GM06990 (cell line): ENCODE data around the gene OR51V1.

Source experiments
- DNase-seq: peaks from one replicate; pipeline ENCODE4 v3.0.0-alpha.2; 2011; ENCODE audit not compliant: insufficient read length; ENCODE audit errors: extremely low read depth
- H3K27me3 ChIP-seq: replicated peaks from 2 replicates; pipeline ENCODE4 v1.6.0; 2011; ENCODE audit warnings: low read length; ENCODE audit not compliant: control insufficient read depth, insufficient read depth
- H3K36me3 ChIP-seq: 2 replicates; pipeline ENCODE4 v1.5.1; 2011; ENCODE audit warnings: low read length; ENCODE audit not compliant: control insufficient read depth, insufficient read depth
- H3K4me3 ChIP-seq: replicated peaks from 2 replicates; pipeline ENCODE4 v1.5.1; 2011; ENCODE audit warnings: low read depth, mild to moderate bottlenecking, control low read depth, low read length
- TF ChIP-seq, protein P1 (sequence below): IDR thresholded peaks from 2 replicates; pipeline ENCODE4 v1.5.1; 2011; ENCODE audit warnings: low read length, control low read depth, mild to moderate bottlenecking, inconsistent platforms; ENCODE audit not compliant: insufficient read depth, poor library complexity, severe bottlenecking

OR51V1 gene

DNA sequence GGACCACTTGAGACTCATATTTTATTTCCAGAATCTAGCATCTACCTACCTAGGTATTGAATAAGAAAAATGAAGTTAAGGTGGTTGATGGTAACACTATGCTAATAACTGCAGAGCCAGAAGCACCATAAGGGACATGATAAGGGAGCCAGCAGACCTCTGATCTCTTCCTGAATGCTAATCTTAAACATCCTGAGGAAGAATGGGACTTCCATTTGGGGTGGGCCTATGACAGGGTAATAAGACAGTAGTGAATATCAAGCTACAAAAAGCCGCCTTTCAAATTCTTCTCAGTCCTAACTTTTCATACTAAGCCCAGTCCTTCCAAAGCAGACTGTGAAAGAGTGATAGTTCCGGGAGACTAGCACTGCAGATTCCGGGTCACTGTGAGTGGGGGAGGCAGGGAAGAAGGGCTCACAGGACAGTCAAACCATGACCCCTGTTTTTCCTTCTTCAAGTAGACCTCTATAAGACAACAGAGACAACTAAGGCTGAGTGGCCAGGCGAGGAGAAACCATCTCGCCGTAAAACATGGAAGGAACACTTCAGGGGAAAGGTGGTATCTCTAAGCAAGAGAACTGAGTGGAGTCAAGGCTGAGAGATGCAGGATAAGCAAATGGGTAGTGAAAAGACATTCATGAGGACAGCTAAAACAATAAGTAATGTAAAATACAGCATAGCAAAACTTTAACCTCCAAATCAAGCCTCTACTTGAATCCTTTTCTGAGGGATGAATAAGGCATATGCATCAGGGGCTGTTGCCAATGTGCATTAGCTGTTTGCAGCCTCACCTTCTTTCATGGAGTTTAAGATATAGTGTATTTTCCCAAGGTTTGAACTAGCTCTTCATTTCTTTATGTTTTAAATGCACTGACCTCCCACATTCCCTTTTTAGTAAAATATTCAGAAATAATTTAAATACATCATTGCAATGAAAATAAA, 24.3 kb upstream of the OR51V1 start:
- DNase-seq = no peak
- H3K36me3 ChIP-seq = no peaks in the 10 kb centered on the region
- H3K4me3 ChIP-seq = no peak overlapping the region
- H3K27me3 ChIP-seq = no peaks in the 10 kb centered on the region
- TF ChIP-seq, protein P1, sequence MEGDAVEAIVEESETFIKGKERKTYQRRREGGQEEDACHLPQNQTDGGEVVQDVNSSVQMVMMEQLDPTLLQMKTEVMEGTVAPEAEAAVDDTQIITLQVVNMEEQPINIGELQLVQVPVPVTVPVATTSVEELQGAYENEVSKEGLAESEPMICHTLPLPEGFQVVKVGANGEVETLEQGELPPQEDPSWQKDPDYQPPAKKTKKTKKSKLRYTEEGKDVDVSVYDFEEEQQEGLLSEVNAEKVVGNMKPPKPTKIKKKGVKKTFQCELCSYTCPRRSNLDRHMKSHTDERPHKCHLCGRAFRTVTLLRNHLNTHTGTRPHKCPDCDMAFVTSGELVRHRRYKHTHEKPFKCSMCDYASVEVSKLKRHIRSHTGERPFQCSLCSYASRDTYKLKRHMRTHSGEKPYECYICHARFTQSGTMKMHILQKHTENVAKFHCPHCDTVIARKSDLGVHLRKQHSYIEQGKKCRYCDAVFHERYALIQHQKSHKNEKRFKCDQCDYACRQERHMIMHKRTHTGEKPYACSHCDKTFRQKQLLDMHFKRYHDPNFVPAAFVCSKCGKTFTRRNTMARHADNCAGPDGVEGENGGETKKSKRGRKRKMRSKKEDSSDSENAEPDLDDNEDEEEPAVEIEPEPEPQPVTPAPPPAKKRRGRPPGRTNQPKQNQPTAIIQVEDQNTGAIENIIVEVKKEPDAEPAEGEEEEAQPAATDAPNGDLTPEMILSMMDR = no peak

DNA sequence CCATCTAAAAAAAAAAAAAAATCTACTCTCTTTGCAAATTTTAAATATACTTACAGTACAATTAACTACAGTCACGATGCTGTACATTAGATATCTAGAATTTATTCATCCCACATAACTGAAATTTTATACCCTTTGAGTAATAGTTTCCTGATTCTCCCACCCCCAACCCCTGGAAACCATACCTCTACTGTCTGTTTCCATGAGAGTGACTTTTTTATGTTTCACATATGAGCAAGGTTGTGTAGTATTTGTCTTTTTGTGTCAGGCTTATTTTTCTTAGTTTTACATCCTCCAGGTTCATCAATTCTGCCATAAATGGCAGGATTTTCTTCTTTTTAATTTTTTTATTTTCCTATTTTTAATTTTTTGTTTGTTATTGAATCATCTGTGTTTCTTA, 23.2 kb upstream of the OR51V1 start:
- Histone ChIP-seq H3K4me3 (no peak overlapping the region), H3K27me3 (no peaks in the 10 kb centered on the region), H3K36me3 (no peaks in the 10 kb centered on the region)
- DNase-seq = no peak
- TF ChIP-seq, protein P1 = no peak

DNA sequence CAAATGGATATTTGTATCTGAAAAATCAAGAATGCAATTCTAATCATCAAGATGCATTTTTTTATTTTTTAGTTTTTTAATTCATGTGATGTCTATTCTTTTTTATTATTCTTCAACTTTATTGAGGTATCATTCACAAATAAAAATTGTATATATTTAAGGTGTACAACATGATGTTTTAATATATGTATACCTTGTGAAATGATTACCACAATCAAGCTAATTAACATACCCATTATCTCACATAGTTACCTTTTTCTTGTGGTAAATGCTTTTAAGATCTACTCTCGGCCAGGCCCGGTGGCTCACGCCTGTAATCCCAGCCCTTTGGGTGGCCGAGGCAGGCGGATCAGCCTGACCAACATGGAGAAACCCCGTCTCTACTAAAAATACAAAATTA, 22.7 kb upstream of the OR51V1 start:
- TF ChIP-seq, protein P1 = no peak

DNA sequence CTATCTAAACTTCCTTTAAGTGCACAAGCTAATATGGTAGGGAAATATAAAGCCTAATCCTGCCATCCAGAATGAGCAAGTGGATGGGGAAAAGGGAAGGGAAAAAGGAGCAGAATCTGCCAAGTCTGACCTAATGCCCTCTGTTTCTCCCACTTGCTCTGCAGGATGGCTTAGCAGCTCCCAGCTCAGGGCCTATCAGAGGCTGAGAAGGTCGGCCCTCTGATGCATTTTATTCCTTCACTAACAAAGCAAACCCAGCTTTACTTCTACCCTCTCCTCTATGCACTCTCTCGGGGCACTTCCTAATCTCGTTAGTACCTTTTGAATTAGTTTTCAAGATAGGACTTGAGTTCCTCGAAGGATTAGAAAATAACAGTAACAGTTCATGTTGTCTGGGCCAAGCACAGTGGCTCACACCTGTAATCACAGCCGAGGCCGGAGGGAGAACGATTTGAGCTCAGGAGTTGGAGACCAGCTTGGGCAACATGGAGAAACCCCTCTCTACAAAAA, 9.9 kb upstream of the OR51V1 start:
- H3K27me3 ChIP-seq = no peaks in the 10 kb centered on the region; the same call in 1 of the 2 replicates
- H3K36me3 ChIP-seq = no peaks in the 10 kb centered on the region
- DNase-seq = no peak
- no peak overlapping the region for H3K4me3 ChIP-seq
- TF ChIP-seq, protein P1 = no peak

More for the DNA sequence above, 22.7 kb upstream of the OR51V1 start:
- no peak for DNase-seq
- H3K27me3 ChIP-seq = no peaks in the 10 kb centered on the region
- no peak overlapping the region for H3K4me3 ChIP-seq
- no peaks in the 10 kb centered on the region for H3K36me3 ChIP-seq

DNA sequence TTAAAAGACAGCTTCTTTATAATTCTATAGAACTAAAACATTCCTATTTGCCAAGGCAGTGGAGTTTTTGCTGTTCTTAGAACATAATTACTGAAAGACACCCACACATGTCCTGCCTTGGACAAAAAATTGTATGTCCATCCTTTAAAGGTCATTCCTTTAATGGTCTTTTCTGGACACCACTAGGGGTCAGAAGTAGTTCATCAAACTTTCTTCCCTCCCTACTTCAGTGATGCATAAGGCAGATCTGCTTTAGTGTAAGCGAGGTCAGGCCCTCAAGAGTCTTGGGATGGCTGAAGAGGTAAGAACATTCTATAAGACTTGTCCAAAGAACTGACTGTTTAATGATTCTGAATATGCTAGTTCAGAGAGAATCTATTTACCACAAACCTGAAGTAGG, 4.3 kb upstream of the OR51V1 start:
- TF ChIP-seq, protein P1 = peak; percentile 47
- H3K36me3 ChIP-seq = no peaks in the 10 kb centered on the region
- H3K27me3 ChIP-seq = no peaks in the 10 kb centered on the region
- no peak overlapping the region for H3K4me3 ChIP-seq
- no peak for DNase-seq
